HG03432 (cell line): ENCODE data around the gene EPN2.

ENCODE experiments used
- ATAC-seq: cut with Tn5 transposase; IDR thresholded peaks from one replicate; pipeline ENCODE4 v1.9.1; 2021; ENCODE audit warnings: mild to moderate bottlenecking, moderate library complexity; ENCODE audit not compliant: unreplicated experiment

EPN2 gene

DNA sequence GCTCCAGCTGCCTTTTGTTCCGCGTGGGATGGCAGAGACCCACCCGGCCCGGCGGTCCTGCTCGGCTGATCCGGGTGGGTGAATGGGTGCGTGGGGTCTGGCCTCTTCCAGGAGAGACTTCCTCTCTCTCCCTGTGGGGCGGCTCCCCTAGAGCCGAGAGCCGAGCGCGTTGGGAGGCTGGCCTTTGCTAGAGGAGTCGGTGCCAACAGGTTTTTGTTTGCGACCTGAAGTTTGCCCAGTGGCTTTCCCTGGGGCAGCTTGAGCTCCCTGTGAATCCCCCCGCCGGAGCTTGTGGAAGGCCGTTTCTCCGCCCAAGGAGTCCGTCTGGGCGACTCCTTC is 970 bp downstream of the EPN2 start:
- no peak for ATAC-seq

DNA sequence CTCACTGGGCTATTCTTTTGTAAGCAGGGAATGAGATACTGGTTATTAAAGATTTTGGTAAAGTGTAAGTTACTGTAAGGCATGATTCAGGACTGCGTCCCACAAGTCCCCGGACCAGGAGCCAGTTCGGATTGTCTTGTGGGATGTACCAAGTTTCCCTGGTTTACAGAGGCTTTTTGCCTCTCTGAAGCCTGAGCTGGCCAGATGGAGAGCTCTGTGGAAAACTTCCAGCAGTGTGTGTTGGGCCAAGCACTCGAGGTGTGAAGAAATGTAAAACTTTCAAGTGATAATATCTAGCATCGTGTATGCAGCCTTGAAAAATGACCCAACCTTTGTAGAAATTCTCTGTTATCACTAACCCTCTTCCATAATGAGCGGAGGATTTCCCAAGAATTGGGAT is 2.4 kb downstream of the EPN2 start:
- ATAC-seq = no peak

DNA sequence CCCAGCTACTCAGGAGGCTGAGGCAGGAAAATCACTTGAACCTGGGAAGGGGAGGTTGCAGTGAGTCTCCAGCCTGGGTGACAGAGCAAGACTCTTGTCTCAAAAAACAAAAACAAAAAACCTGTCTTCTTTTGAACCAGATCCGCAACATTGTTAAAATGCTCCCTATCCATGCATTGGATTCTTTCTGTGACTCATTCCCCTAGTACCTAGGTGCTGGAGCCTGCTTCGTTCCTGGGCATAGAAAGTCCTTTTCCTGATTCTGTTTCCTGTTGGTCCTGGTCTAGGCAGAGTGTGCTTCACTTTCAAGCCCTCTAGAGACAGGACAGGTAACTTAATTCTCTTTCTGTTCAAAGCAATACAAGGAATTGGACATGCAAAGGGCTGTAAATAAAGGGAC is 5.2 kb downstream of the EPN2 start:
- ATAC-seq = no peak

DNA sequence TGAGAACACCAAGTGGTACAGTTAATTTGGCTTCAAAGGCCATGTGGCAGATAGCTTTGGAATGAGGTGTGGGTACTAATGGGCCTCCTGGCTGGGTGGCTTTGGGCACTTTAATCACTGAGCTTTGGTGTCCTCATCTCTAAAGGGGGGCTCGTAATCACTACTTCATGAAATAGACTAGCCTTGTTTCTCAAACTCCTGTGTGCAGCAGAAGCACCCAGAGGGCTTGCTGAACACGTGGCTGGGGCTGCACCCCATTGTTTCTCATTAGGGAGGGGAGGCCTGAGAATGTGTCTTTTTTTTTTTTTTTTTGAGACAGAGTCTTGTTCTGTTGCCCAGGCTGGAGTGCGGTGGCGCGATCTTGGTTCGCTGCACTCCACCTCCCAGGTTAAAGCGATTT is 5.8 kb downstream of the EPN2 start:
- no peak for ATAC-seq

DNA sequence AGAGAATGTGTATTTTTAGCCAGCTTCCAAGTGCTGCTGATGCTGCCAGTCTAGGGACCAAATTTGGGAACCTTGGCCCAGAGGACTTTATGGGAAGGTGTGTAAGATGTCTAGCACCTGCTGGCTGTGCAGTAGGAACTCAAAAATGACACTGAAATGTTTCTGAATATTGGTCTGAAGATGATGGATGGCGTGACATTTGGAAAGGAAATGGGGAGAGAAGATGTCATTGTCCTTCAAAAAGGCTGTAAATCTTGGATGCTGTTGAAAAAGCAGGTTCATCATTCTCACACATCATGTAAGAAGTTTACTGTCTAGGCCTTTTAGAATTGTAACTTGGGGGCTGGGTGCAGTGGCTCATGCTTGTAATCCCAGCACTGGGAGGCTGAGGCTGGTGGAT is 6.7 kb downstream of the EPN2 start:
- no peak for ATAC-seq

DNA sequence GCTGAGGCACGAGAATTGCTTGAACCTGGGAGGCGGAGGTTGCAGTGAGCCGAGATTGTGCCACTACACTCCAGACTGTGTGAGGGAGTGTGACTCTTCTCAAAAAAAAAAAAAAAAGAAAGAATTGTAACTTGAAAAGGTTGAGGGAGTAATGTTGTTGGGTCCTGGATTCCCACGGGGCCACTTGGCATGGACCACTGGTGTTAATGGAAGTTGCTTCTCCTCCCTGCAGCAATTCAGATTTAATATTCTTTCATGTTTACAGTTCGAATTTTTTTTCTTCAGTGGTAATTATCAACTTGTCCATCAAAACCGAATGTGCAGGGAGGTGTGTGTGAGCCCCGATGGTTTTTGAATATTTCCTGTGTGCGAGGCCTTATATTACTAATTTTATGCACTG is 7.2 kb downstream of the EPN2 start:
- ATAC-seq = no peak

DNA sequence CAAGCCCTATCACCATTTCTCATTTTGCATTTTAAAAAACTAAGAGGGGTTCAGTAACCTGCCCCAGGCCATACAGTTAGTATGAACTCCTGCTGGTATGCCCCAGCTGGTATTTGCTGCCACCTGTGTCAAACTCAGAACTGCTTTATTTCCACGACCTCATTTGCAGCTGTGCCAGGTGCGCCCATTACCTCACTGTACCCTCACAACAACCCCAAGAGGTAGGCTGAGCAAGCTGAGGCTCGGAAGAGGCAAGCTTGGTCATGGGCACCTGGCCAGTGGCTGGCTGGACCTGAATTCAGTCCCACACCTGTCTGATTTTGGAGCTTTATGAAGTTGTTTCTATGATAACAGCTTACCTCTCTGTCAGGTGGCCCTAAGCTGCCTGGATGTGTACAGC is 7.6 kb downstream of the EPN2 start:
- no peak for ATAC-seq

DNA sequence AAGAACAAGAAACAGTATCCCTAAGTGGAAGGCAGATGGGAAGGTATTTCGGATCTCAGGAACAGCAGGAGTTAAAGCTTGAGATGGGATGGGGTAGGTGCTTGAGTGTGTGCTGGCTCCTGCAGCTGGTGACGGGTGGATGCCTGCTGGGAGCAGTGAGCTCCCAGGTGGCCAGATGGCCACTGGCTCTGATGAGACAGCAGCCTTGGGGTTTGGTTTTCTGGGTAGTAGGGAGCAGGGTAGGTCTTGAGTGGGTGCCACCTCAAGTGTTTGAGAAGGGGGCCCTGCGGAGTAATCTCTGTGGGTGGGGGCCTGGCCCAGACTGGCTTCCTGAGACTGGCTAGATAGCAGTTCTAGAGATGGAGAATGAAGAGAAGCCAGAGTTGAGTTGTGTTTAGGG is 10.3 kb downstream of the EPN2 start:
- ATAC-seq = no peak

DNA sequence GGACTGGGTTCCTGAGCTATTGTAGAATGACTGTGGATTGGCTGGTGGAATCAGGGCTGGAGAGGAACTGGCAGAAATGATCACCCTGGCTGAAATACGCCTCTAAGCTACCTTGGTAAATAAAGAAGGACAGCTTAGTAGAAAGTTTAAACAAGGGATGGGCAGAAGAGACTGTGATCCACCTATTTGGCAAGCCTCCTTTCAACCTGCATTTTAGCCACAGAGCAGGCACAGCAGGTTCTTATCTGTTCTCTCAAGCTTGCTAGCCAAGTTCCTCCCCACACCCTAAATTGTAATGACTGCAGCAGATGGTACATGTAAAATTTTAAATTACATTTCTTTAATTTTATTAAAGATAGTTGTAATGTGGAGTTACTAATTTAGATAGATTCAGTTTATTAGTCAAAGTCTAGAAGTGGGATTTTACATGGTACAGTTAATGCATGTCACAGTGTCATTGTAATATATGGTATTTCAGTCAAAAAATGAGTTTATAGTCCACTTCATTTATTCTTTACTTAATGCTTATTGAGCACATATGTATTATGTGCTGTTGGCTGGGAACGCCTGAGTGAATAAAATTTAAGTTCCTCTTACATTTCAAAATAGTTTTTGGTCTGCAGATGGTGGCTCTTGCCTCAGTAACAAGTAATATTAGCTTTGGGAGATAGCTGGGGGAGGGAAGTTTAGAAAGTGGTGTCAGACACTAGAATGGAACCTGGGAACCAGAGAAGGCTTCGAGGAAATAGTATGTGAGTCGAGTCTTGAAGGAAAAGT is 11.2 kb downstream of the EPN2 start:
- no peak for ATAC-seq

DNA sequence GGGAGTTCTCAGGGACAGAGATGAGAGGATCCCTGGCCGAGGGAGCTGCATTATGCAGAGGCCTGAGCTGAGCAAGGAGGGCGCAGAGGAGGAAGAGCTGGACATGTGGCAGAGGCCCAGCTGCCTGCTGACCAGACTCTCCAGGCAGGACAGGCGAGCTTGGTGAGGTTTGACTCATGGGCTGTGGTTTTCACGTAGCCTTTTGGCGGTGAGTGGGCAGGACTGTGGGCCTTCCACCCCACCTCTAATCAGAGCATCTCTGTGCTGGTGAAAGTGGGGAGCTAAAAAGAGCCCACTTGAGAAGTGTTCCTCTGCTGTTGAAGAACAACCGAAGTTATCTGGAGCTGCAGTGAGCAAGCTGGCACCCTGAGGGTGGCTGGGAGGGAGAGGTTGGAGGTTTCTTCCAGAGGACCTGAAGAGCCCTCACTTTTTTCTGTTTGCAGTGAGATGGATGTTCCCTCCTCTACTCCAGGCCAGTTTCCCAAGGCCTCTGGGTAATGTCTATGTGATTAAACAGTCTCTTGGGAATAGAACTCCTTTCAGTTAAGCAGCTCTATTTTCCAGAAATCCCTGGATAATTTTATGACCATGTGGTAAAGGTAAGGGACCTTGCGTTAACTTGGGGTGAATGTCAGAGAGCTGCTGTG is 11.9 kb downstream of the EPN2 start:
- no peak for ATAC-seq

DNA sequence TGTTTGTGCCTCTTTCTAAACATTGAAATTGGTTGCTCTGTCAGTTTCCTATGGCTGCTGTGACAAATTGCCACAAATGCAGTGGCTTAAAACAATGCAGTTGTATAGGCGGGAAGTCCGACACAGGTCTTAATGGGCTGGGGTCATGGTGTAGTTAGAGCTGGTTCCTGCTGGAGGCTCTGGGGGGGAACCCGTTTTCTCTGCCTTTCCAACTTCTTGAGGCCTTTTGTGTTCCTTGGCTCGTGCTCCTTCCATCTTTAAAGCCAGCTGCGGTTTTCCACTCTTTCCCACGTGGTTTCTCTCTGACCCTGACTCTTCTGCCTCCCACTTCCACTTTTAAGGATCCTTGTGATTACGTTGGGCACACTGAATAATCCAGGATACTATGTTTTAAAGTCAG is 12.5 kb downstream of the EPN2 start:
- no peak for ATAC-seq

DNA sequence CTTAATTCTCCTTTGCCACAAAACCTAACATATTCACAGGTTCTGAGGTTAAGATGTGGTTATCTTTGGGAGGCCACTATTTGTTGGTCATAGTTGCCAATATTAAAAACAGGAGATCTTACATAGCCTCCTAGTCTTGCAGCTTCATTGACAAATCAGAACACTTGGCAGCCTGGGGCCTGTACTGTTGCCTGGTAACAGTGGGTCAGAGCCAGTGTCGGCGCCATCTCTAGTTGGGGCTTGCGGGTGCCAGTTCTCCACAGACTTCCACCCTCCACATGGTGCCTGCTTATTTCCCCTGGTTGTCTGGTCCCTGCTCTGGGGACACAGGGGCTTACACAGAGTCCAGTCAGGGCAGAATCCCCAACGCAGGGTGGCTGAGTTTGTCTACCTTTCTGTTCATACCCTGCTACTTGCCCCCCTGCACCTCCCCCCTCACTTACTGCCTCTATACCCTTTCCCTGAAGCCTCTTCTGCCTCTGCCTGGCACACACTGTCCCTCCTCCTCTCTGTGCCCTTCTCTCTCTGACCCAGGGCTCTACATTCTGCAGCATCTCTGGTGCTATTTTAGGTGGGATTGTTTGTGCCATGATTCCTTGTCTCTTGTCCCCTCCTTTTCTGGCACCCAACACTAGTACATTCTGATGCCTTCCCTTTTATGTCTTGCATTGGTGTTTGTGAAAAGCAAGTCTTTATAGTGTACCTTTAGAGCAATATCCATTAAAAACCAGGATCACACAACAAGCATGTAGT is 13.4 kb downstream of the EPN2 start:
- ATAC-seq = no peak

DNA sequence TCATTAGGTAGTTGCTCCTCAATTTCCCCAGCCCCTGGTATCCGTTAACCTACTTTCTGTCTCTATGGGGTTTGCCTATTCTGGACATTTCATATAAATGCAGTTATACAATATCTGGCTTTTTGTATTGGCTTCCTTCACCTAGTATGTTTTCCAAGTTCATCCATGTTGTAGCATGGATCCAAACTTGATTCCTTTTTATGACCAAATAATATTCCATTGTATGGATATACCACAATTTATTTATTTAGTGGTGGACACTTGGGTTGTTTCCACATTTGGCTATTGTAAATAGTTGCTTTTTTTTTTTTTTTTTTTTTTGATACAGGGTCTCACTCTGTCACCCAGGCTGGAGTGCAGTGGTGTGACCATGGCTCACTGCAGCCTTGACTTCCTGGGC is 15.9 kb downstream of the EPN2 start:
- no peak for ATAC-seq

DNA sequence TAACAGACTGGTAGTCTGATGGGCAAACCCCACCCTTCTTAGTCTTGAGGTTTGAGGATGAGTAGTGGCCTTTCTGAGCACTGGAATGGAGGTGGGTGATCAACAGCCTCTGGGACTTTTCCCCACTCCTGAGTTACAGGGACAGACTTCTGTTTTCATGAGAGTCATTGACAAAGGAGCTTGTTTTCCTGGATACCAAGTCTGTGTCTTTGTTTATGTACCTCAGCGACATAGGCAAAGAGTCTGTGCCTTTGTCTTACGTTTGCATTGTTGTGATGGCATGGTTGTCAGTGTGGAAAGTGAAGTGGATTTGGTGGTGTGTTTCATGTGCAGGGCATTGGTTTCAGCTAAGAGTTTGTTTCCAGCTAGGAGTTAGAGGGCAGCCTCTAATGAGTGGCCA is 17.5 kb downstream of the EPN2 start:
- no peak for ATAC-seq

DNA sequence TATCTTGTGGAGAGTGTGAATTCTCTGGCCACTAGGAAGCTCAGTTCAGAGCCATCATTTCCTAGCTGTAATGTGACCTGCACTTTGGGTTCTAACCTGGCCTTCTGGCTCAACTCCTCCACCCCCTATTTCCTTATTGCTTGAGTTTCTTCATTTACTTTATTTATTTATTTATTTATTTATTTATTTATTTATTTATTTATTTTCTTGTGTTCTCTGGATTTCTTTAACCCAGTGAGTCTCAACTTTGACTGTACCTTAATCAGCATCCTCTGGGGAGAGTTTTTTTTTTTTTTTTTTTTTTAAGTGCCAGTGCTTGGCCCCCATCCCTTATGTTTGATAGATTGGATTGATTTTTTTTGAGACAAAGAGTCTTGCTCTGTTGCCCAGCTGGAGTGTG is 18.1 kb downstream of the EPN2 start:
- ATAC-seq = no peak

DNA sequence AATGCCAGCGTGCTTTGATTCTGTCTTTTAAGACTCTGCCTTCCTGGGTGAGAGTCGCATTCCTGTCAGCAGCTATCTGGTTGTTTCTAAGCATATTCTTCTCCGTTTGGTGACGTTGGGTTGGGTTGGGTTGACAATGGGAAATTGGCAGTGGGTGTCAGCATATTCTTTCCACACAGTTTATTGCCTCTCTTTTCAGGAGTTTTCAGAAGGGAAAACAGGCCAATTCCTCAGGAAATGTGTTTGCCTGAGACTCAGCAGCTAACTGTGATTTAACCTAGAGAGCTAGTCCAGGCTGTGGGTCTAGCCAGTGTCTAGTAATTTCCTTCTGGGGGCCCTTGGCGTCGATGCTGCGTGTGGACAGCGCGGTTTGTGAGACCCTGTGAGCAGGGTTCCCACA is 21.2 kb downstream of the EPN2 start:
- no peak for ATAC-seq

DNA sequence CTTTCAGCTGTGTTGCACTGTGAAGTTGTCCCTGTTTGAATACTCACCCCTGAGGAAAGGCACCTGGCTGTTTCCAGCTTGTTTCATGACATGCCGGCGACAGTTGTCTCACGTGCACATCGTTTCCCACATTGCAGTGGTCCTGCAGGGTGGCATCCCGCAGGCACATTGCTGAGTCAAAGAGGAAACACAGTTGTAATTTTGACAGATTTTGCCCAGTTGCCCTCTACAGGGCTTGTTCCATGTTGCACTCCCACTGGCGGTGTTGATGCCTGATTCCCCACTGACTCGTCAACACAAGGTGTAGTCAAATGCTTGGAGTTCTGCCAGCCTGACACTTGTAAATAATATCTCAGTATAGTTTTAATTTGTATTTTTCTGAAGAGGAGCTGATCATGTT is 23.8 kb downstream of the EPN2 start:
- ATAC-seq = no peak

DNA sequence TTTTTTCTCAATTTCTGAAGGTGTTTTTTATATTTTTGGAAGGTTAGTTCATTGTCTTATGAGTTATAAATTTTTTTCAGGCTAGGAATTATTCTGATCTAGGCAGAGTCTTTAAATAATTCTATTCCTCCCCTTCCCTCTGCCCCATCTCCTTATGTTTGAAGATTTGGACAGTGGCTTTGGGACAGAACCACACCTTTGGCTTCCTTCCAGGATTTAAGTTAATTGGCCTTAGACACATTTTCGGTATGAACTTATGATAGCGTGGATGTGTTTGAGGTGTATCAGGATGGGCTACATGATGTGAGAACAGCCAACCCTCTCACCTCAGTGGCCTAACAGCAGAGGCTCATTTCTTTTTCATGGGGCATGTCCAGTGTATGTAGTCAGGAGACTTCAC is 24.3 kb downstream of the EPN2 start:
- ATAC-seq = no peak

DNA sequence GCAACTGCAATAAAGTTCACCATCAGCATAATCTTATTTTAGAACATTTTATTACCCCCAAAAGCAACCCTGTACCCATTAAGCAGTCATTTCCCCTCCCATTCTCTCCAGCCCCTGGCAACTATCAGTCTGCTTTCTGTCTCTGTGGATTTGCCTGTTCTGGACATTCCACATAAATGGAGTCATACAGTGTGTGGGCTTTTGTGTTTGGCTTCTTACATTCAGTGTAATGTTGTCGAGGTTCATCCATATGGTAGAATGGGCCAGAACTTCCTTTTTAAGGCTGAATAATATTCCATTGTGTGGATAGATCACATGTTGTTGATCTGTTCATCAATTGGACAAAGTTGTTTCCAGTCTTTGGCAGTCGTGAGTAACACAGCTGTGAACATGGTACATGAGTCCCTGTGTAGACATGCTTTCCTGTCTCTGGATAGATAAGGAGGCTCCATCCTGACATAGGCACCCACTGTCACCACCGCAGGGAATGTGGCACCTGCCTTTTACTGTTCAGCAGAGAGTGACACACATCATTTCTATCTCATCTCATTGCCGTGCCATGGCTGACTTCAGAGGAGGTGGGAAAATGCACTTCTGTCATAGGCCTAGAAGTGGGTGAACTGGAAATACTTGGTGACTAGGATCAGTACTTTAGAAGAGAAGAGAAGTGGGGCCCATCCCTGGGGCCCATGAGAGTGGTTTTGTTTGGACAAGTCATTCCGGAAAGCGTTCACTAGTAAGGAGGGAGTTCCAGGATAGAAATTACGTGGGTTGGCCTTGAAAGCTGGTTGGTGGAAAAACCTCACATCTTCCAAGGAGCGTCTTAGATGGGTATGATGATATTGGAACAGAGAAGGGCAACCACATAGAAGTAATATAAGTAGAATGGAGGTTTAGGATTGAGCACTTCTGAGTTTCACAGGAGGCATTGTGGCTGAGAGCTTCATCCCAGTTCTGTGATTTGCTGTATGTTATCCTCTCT is 25.8 kb downstream of the EPN2 start:
- no peak for ATAC-seq

DNA sequence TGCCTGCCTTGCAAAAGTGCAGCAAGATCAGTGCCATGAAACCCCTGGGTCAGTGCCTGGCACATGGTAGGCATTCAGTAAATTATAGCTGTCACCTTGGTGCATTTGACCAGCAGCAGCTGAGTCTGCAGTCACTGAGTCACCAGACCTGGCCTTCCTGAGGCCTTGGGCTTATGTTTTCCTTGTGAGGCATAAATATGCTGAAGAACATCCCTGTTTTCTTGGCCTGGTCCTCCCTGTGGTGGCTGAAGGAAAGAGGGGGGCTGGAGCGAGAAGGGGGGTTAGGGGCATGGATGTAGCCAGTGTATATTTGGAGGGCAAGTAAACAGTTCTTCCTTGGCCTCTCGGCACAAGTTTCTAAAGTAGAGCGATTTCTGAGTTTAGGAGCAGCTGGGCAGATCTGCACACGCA is 26.5 kb downstream of the EPN2 start:
- no peak for ATAC-seq

DNA sequence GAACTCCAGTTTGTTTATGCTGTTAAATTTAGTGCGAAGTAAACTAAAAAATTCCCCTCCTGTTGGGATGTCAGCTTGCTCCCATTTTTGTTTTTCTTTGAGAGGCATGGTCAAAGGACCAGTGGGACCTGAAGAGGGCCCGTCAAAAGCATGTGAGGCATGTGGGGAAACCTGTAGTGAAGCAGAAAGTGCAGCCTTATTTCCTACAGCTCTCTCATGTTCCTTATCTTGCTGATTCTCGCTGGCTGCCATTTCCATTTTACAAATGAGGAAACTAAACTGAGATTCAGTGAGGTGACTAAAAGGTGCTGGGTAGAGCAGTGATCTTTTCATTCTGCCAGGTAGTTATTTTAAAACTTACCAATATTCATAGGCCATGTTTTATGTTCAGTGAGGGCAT is 27.1 kb downstream of the EPN2 start:
- no peak for ATAC-seq
